Measurements from ENCODE around the gene RABGAP1L. TPM values are rescaled to one million over a fixed set of nuclear protein-coding genes. Genes with fewer than 3 reads are reported as not detected.
A peak's percentile ranks its signal among the peaks of the same experiment; 100 is the strongest.
"Not testable (repeated sequence)": the region's sequence is repeated elsewhere in the genome, so short reads cannot be mapped to it uniquely, and the experiment has no call there.

RABGAP1L gene
- polyA plus RNA-seq, 1 donor from 2014 or later = 88.6 TPM

DNA sequence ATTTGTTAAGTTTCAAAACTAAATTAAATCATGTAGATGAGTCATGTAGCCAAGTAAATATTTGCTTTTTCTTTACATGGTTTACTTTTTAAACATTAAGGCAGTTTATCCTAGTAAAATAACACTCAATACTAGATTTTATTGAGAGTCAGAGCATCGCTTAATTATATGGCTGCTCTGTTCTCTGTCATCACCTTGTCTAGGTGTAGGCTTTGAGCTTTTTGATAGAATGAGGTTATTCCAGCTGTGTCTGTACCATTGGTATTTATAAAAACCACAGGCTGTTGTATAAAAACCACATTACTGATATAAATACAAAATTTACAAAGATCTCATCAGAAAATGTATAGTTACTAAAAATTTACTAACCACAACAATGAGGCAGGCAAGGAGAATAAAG, 245.9 kb downstream of the RABGAP1L start:
- peaks cover 4 to 16% (median 13%) of the 10 kb centered on the region in 3 donors for H3K4me1 Mint-ChIP-seq
- no peak overlapping the region for H3K4me3 Mint-ChIP-seq
- no peaks in the 10 kb centered on the region for H3K27me3 Mint-ChIP-seq
- no peak overlapping the region for H3K27ac Mint-ChIP-seq
- H3K9me3 Mint-ChIP-seq = no peaks in the 10 kb centered on the region
- H3K36me3 Mint-ChIP-seq = peaks cover 13% of the 10 kb centered on the region

DNA sequence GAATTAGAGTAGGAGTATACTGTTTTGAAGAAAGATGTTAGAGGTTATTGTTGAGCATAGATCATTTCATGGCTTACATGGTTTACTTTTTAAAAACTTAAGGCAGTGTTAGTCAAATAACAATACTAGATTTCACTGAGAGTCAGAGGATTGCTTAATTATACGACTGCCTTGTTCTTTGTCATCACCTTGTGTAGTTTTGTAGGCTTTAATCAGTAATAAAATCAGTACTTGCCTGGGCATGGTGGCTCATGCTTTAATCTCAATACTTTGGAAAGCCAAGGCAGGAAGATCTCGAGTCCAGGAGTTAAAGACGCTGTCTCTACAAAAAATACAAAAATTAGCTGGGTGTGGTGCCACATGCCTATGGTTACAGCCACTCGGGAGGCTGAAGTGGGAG, 247.1 kb downstream of the RABGAP1L start:
- H3K4me3 Mint-ChIP-seq = no peak overlapping the region
- H3K36me3 Mint-ChIP-seq = peaks cover 13% of the 10 kb centered on the region
- no peaks in the 10 kb centered on the region for H3K27me3 Mint-ChIP-seq
- H3K9me3 Mint-ChIP-seq = peaks cover 0 to 7% (median 0%) of the 10 kb centered on the region in 3 donors
- H3K4me1 Mint-ChIP-seq = peaks cover 4 to 21% (median 20%) of the 10 kb centered on the region in 3 donors
- H3K27ac Mint-ChIP-seq = peak overlapping the region in 2 of 3 donors; percentile 5 to 7

DNA sequence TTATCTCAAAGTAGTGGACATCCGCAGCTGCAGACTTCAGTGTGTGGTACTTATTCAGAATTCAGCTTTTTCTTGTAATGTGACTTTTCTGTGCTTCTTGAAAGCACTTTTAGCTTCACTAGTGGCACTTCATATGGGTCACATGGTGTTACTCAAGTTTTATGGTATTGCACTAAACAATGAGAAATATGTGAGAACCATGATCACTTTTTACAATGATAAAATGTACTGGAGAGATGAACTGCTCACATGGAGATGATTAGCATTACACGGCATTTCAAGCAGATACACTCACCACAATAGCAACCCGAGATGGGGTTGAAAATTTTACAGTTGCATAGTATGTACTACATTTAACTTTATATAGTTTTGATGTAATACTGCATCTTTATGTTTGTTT, 248.3 kb downstream of the RABGAP1L start:
- H3K27me3 Mint-ChIP-seq = no peaks in the 10 kb centered on the region
- peaks cover 8 to 33% (median 24%) of the 10 kb centered on the region in 3 donors for H3K4me1 Mint-ChIP-seq
- peaks cover 0 to 10% (median 0%) of the 10 kb centered on the region in 3 donors for H3K9me3 Mint-ChIP-seq
- no peak overlapping the region for H3K4me3 Mint-ChIP-seq
- H3K27ac Mint-ChIP-seq = no peak overlapping the region
- H3K36me3 Mint-ChIP-seq = peaks cover 15% of the 10 kb centered on the region

DNA sequence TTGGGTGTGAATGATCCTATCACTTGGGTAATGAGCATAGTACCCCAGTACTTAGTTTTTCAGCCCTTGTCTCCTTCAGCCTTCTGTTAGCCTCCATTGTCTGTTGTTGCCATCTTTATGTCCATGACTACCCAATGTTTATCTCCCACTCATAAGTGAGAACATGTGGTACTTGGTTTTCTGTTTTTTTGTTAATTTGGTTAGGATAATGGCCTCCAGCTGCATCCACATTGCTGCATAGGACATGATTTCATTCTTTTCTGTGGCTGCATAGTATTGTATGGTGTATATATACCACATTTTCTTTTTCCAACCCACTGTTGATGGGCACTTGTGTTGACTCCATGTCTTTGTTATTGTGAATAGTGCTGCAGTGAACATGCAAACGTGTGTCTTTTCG, 248.8 kb downstream of the RABGAP1L start:
- Mint-ChIP-seq H3K9me3 (peaks cover 0 to 10% (median 0%) of the 10 kb centered on the region in 3 donors), H3K36me3 (peaks cover 15% of the 10 kb centered on the region), H3K27me3 (no peaks in the 10 kb centered on the region), H3K4me3 (no peak overlapping the region), H3K27ac (no peak overlapping the region), H3K4me1 (peaks cover 10 to 31% (median 24%) of the 10 kb centered on the region in 3 donors)

DNA sequence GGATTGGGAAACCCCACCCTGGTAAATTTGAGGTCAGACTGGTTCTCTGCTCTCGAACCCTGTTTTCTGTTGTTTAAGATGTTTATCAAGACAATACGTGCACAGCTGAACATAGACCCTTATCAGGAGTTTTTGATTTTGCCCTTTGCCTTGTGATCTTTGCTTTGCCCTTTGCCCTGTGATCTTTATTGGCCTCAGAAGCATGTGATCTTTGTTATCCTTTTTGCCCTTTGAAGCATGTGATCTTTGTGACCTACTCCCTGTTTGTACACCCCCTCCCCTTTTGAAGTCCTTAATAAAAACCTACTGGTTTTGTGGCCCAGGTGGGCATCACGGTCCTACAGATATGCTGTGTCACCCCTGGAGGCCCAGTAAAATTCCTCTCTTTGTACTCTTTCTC, 250.5 kb downstream of the RABGAP1L start:
- H3K36me3 Mint-ChIP-seq = peaks cover 13% of the 10 kb centered on the region
- H3K27me3 Mint-ChIP-seq, H3K4me3 Mint-ChIP-seq, H3K27ac Mint-ChIP-seq: not testable (repeated sequence)
- peaks cover 0 to 10% (median 0%) of the 10 kb centered on the region in 3 donors for H3K9me3 Mint-ChIP-seq
- peaks cover 20 to 34% (median 34%) of the 10 kb centered on the region in 3 donors for H3K4me1 Mint-ChIP-seq

DNA sequence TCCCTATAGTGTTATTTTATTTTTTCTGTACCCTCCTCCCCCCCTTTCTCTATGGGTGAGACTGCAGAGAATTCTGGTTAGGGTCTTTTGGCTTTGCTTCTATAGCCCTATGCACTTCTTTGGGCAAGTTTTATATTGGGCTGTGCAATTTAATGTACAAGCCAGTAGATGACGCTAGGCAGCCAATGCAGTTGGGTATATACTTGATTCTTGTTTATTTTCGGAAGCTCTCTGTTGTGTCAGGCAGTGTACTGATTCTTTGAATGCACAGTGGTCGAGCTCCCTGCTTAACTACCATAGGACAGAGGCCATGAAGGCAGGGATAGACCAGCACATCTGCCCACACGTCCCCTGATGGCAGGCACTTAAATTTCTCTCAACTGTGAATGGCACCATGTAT, 254.3 kb downstream of the RABGAP1L start:
- Mint-ChIP-seq H3K27me3 (no peaks in the 10 kb centered on the region), H3K4me3 (peak overlapping the region in 2 of 4 donors; percentile 2 to 58), H3K27ac (no peak overlapping the region), H3K9me3 (peaks cover 0 to 10% (median 0%) of the 10 kb centered on the region in 3 donors), H3K4me1 (peaks cover 36 to 55% (median 39%) of the 10 kb centered on the region in 3 donors), H3K36me3 (peaks cover 16% of the 10 kb centered on the region)

DNA sequence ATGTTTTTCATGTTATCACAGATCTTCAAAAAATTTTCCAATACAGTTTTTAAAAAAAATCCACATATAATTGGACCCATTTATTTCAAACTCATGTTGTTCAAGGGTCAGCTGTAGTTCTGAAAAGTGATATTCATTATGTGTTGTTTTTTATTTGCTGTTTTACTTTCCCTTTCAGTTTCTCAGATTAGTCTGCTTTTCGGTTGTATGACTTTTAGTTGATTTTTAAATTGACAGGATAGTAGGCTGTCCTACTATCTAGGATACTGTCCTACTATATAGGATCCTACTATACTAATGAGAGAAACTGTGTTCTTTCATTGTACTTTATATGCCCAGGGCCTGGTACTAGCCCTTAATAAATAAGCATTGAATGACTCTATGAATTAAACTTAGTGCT, 254.9 kb downstream of the RABGAP1L start:
- no peaks in the 10 kb centered on the region for H3K27me3 Mint-ChIP-seq
- H3K9me3 Mint-ChIP-seq = peaks cover 0 to 10% (median 0%) of the 10 kb centered on the region in 3 donors
- peaks cover 38 to 52% (median 40%) of the 10 kb centered on the region in 3 donors for H3K4me1 Mint-ChIP-seq
- peaks cover 13% of the 10 kb centered on the region for H3K36me3 Mint-ChIP-seq
- peak overlapping the region in 2 of 4 donors; percentile 15 to 29 for H3K4me3 Mint-ChIP-seq
- H3K27ac Mint-ChIP-seq = peak overlapping the region in 1 of 3 donors; percentile 49

DNA sequence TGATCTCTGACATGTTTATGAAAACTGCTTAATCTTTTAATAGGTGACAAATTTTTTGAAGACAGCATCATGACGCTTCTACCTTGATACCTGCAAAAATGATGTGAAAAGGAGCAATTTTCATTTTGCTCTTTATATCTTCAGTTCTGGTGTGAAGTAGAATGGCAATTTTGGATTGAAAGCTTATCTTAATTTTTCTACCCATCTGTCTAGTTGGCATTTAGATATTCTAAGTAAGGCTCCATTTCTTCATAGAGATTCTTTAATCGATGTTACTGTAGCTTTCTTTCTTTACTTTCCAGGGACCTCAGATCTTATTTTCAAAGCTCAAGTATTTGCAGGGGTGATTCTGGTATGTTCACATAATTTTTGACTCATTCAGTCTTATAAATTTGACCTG, 256.2 kb downstream of the RABGAP1L start:
- Mint-ChIP-seq H3K36me3 (peaks cover 9% of the 10 kb centered on the region), H3K27me3 (no peaks in the 10 kb centered on the region), H3K4me1 (peaks cover 37 to 52% (median 38%) of the 10 kb centered on the region in 3 donors), H3K27ac (no peak overlapping the region), H3K4me3 (no peak overlapping the region), H3K9me3 (peaks cover 0 to 10% (median 0%) of the 10 kb centered on the region in 3 donors)

DNA sequence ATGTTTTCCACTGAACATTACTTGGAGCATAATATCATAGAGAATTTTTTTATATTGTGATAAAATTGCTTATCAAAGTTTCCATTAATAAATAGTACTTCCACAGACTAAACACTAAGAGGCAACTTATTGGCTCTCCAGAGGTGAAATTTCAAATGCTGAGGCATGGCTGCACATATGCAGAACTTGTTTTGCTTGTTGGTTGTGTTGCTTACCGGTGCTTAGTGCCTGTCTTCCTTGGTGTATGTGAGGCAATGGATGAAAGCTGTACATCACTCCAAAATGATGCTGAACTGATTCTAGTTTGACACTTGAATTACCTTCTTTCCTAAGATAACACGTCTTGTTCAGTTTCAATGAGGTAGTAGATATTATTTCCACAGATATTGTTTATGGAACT, 258.6 kb downstream of the RABGAP1L start:
- no peak overlapping the region for H3K4me3 Mint-ChIP-seq
- H3K36me3 Mint-ChIP-seq = peaks cover 9% of the 10 kb centered on the region
- H3K27me3 Mint-ChIP-seq = no peaks in the 10 kb centered on the region
- H3K27ac Mint-ChIP-seq = no peak overlapping the region
- no peaks in the 10 kb centered on the region for H3K9me3 Mint-ChIP-seq
- H3K4me1 Mint-ChIP-seq = peaks cover 24 to 31% (median 29%) of the 10 kb centered on the region in 3 donors

DNA sequence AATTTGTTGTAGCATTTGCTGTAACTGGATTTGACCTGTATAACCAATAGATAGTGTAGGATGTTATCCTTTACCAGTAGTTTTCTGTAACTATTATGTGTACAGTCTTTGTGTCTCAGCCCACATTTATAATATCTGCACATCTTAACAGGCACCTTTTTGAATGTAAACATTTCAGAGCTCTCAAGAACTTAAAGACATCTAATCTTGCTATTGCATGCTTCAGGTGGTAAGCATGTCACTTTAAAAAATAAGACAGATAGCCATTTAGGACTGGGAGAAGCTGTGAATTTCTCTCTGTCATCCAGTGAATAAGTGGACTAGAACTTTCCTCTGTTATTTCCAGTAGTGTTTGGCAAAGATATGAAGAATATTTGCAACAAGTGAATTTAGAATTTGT, 265.8 kb downstream of the RABGAP1L start:
- H3K27me3 Mint-ChIP-seq = no peaks in the 10 kb centered on the region
- no peak overlapping the region for H3K27ac Mint-ChIP-seq
- peaks cover 5% of the 10 kb centered on the region for H3K36me3 Mint-ChIP-seq
- no peaks in the 10 kb centered on the region for H3K9me3 Mint-ChIP-seq
- H3K4me1 Mint-ChIP-seq = peaks cover 7 to 9% (median 8%) of the 10 kb centered on the region in 3 donors
- no peak overlapping the region for H3K4me3 Mint-ChIP-seq

DNA sequence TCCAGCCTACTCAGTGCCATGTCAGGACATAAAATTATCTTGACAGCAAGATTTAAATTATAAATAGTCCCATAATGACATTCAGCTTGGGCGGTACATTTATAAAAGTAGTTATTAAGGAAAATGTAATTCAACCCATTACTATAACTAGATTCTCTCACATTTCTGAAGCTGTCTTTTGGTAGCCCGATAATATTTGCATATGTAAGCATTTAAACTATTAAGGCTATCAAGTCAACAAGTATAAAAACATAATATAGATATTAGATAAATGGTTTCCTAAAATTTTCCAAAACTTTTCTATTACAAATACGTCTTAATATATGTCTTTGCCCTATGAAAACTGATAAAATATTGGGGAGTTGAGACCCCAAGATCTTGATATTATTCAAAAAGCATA, 266.8 kb downstream of the RABGAP1L start:
- no peaks in the 10 kb centered on the region for H3K27me3 Mint-ChIP-seq
- no peaks in the 10 kb centered on the region for H3K9me3 Mint-ChIP-seq
- no peak overlapping the region for H3K4me3 Mint-ChIP-seq
- peaks cover 6% of the 10 kb centered on the region for H3K36me3 Mint-ChIP-seq
- no peak overlapping the region for H3K27ac Mint-ChIP-seq
- H3K4me1 Mint-ChIP-seq = peaks cover 9 to 13% (median 9%) of the 10 kb centered on the region in 3 donors

DNA sequence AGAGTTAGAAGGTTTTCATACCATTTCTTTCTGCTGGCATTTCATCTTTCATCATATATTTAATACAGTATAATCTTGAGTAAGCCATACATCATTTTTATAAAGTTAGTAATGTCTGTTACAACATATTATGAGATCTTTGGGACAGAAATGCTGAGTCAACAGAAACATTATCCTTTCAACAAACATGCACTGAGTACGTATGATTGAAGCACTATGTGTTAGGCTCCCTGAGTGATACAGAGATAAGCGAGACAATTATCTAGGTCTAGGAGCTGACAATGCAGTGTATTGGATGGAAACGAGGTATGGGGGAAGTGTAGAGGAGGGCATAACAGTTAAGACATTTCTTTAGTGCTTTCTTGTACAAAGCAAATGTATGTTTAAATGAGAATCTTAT, 268.7 kb downstream of the RABGAP1L start:
- peaks cover 3% of the 10 kb centered on the region for H3K36me3 Mint-ChIP-seq
- H3K4me1 Mint-ChIP-seq = peaks cover 6 to 13% (median 9%) of the 10 kb centered on the region in 3 donors
- H3K27ac Mint-ChIP-seq = no peak overlapping the region
- no peaks in the 10 kb centered on the region for H3K9me3 Mint-ChIP-seq
- no peaks in the 10 kb centered on the region for H3K27me3 Mint-ChIP-seq
- H3K4me3 Mint-ChIP-seq = no peak overlapping the region

DNA sequence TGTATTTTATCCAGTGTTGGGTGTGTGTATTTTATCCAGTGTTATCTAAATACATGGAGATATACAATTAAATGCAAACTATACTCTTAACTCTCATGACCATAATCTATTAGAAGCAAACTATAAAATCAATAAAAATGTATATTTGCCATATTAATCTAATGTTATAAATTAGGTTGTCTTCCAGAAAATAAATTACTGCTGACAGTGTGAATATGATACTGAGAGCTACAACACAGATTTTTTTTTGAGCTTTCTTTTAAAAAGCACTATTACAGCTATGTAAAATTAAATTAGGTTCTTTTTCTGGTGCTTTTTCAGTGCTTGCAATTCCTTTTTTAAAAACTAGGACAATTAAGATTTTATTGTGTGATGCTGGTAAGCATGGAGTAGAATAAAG, 269.4 kb downstream of the RABGAP1L start:
- no peaks in the 10 kb centered on the region for H3K27me3 Mint-ChIP-seq
- no peaks in the 10 kb centered on the region for H3K9me3 Mint-ChIP-seq
- peaks cover 3% of the 10 kb centered on the region for H3K36me3 Mint-ChIP-seq

DNA sequence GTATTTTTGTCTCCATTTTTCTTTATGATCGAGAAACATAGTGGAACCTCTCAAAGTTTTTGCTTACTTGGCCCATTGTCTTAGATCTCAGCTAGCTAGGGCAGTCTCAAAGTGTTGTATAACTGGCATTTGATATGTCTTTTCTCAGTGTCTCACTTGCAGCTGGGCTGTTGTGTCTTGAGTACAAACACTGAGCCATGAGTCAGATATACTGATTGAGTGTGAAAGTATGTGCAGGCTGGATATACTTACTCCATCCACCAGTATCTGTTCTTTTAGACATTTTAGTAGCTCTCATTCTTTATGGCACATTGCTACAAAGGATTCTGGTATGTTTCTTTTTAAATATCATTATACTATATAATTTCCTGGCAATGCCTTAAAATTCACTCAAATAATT, 274.1 kb downstream of the RABGAP1L start:
- Mint-ChIP-seq H3K27me3 (no peaks in the 10 kb centered on the region), H3K4me1 (peaks cover 0 to 5% (median 2%) of the 10 kb centered on the region in 3 donors), H3K36me3 (peaks cover 7% of the 10 kb centered on the region), H3K9me3 (peaks cover 0 to 7% (median 0%) of the 10 kb centered on the region in 3 donors), H3K4me3 (no peak overlapping the region), H3K27ac (no peak overlapping the region)

More for the DNA sequence above, 269.4 kb downstream of the RABGAP1L start:
- H3K4me3 Mint-ChIP-seq = no peak overlapping the region
- peaks cover 6 to 13% (median 9%) of the 10 kb centered on the region in 3 donors for H3K4me1 Mint-ChIP-seq
- no peak overlapping the region for H3K27ac Mint-ChIP-seq

DNA sequence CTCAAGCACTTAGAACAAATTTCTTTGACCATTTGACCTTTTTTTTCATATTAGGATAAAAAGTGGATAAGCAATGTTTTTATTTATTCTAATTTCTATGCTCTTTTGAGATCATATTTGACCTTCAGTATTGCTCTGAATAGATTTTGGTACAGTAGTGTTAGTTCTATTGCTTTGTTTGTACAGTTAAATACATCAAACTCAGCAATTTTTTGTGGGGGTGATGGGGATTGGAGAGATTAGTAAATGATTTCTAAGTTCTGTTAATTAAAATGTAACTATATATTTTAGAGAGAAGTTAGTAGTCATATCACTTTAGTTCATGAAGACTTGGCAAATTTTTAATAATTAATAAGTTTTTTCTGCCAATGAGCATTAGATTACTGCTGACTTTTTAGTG, 286.0 kb downstream of the RABGAP1L start:
- H3K27me3 Mint-ChIP-seq = no peaks in the 10 kb centered on the region
- H3K9me3 Mint-ChIP-seq = peaks cover 0 to 2% (median 0%) of the 10 kb centered on the region in 3 donors
- H3K4me3 Mint-ChIP-seq = no peak overlapping the region
- H3K36me3 Mint-ChIP-seq = peaks cover 3% of the 10 kb centered on the region
- H3K27ac Mint-ChIP-seq = no peak overlapping the region
- H3K4me1 Mint-ChIP-seq = peaks cover 5 to 17% (median 9%) of the 10 kb centered on the region in 3 donors

DNA sequence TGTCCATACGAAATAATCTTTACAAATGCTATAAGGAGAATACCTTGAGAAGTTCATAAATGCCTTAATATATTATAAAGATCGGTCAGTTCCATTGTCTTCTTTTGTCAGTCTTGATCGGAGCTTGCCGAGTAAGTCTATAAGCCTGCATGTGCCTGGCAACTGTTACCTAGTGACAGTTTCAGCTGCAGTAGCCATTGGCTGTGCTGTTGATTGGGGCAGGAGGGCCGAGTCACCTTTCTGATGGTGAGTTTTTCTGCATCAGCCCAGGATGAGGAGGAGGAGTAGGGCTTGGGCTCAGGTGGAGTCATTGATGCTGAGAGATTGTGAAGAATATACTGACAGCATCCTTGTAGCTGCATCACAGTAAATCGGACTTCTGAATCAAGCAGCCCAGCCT, 286.5 kb downstream of the RABGAP1L start:
- H3K27me3 Mint-ChIP-seq = no peaks in the 10 kb centered on the region
- H3K9me3 Mint-ChIP-seq = peaks cover 0 to 2% (median 0%) of the 10 kb centered on the region in 3 donors
- peaks cover 5 to 17% (median 7%) of the 10 kb centered on the region in 3 donors for H3K4me1 Mint-ChIP-seq
- peaks cover 3% of the 10 kb centered on the region for H3K36me3 Mint-ChIP-seq
- peak overlapping the region in 1 of 3 donors; percentile 29 for H3K27ac Mint-ChIP-seq
- H3K4me3 Mint-ChIP-seq = no peak overlapping the region

Measured in IgD-negative memory B cell (primary cell).